ENCODE results near the gene OR9Q2. TPM values are rescaled to one million over a fixed set of nuclear protein-coding genes. Genes with fewer than 3 reads are reported as not detected.

OR9Q2 gene
- total and polyA plus RNA-seq, 2 of the 8 experiments (the other 6 are each of a cell fraction or from before 2014, with no cell fraction given), result not detected

DNA sequence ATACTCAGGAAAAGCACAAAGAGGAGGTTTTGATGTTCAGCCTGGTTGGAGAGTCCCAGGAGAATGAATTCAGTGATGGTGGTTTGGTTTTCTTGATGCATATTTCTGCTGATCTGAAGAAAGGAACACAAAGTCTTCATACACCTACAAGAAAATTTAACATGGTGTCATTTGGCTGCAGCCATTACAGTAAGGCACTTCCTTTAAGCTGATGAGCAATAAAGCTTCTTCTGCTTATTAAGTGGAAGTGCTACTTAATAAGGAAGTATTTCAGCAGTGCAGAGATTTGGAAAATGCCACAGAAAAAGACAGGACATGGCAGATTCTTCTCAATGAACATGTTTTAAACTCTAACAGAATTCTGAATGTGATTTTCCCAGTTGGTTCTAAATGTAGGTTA lies 15.2 kb downstream of the OR9Q2 start, which contains the start of gene OR1S2:
Gene OR1S2, minus strand, starts transcription at position 101 of the 400 bp plus-strand sequence. Its CDS starts 0 bp downstream, at position 101.
- ChIA-PET POLR2A (ENCODE audit: partially characterized antibody) (no interaction called here), CTCF (ENCODE audit: partially characterized antibody) (no interaction called here)
- H3K9me3 ChIP-seq (ENCODE audit: insufficient read depth in 2 of 2, low read depth in 1 of 2, low read length in 1 of 2), result peaks cover 4 to 23% of the 10 kb centered on the region in 2 experiments; a peak in 1 of 4 replicates
- H2BK5ac ChIP-seq (ENCODE audit: low read depth, low read length), result no peak within 1 kb of the TSS
- FAIRE-seq (no peak), DNase-seq (ENCODE audit: low read depth in 1 of 2, low spot score in 2 of 2) (no peak)
- H2BK20ac ChIP-seq (ENCODE audit: low read length), result no peak within 1 kb of the TSS
- no peak within 1 kb of the TSS for H3K4me3 ChIP-seq (ENCODE audit: extremely low read depth in 1 of 4, insufficient read depth in 2 of 4, low read depth in 3 of 4, low read length in 4 of 4)
- H3K18ac ChIP-seq (ENCODE audit: extremely low read depth, low read length), result no peak within 1 kb of the TSS
- no peak within 1 kb of the TSS for H2BK120ac ChIP-seq (replicated peaks; ENCODE audit: low read depth, low read length)
- no peak within 1 kb of the TSS for H4K8ac ChIP-seq (ENCODE audit: extremely low read depth, insufficient read depth, low read length)
- H3K9ac ChIP-seq (replicated peaks in 1 of 4; ENCODE audit: extremely low read depth in 1 of 4, low read depth in 3 of 4, low read length in 3 of 4), result no peak within 1 kb of the TSS
- H2AFZ ChIP-seq (ENCODE audit: low read length), result no peak within 1 kb of the TSS
- no peak within 1 kb of the TSS for H2BK12ac ChIP-seq (ENCODE audit: low read depth, low read length)
- H4K91ac ChIP-seq (replicated peaks; ENCODE audit: insufficient read length, low read length), result no peak within 1 kb of the TSS
- H3K4me1 ChIP-seq (replicated peaks in 1 of 4; ENCODE audit: control insufficient read depth in 3 of 4, insufficient read depth in 4 of 4, low read length in 3 of 4), result no peaks in the 10 kb centered on the region
- no peaks in the 10 kb centered on the region for H3K79me1 ChIP-seq (ENCODE audit: low read depth, low read length)
- no peak within 1 kb of the TSS for H3K14ac ChIP-seq (ENCODE audit: insufficient read length)
- no peaks in the 10 kb centered on the region for H3K23me2 ChIP-seq (ENCODE audit: low read depth, low read length)
- H3K27ac ChIP-seq (ENCODE audit: low read depth, low read length), result no peak within 1 kb of the TSS
- no peak within 1 kb of the TSS for H3K56ac ChIP-seq (replicated peaks; ENCODE audit: insufficient read length, low read depth, low read length)
- no peak within 1 kb of the TSS for H3K4ac ChIP-seq (replicated peaks; ENCODE audit: insufficient read length, low read depth, low read length)
- H4K20me1 ChIP-seq (replicated peaks in 1 of 2; ENCODE audit: control insufficient read depth in 1 of 2, insufficient read depth in 2 of 2, low read length in 2 of 2), result no peaks in the 10 kb centered on the region
- no peak within 1 kb of the TSS for H2AK5ac ChIP-seq (ENCODE audit: low read depth, low read length)
- H3K27me3 ChIP-seq (replicated peaks in 1 of 4; ENCODE audit: control insufficient read depth in 3 of 4, extremely low read depth in 1 of 4, insufficient read depth in 3 of 4, low read length in 3 of 4), result no peaks in the 10 kb centered on the region
- H3K23ac ChIP-seq (ENCODE audit: insufficient read length), result no peak within 1 kb of the TSS
- no peak within 1 kb of the TSS for H3K4me2 ChIP-seq (ENCODE audit: insufficient read depth in 1 of 2, low read depth in 2 of 2, low read length in 2 of 2)
- H2BK15ac ChIP-seq (ENCODE audit: low read length), result no peak within 1 kb of the TSS
- no peak within 1 kb of the TSS for H4K5ac ChIP-seq (ENCODE audit: insufficient read length, low read depth, low read length)
- no peaks in the 10 kb centered on the region for H3K36me3 ChIP-seq (ENCODE audit: control insufficient read depth in 2 of 4, insufficient read depth in 4 of 4, low read length in 3 of 4)
- H3K79me2 ChIP-seq (ENCODE audit: control insufficient read depth in 1 of 2, insufficient read depth in 2 of 2, low read length in 2 of 2), result no peaks in the 10 kb centered on the region
- no peak for TF ChIP-seq TAF7 (optimal IDR thresholded peaks at IDR 0.05; ENCODE audit: borderline replicate concordance, low read depth, low read length)
- no peak for TF ChIP-seq KDM4A (IDR thresholded peaks at IDR 0.05; ENCODE audit: low read depth, low read length, severe bottlenecking)
- no peak for TF ChIP-seq EZH2 (IDR thresholded peaks at IDR 0.05; ENCODE audit: low read depth, low read length, severe bottlenecking)
- no peak for TF ChIP-seq SP4 (IDR thresholded peaks at IDR 0.05; ENCODE audit: low read length)
- TF ChIP-seq TBP (IDR thresholded peaks at IDR 0.05; ENCODE audit: low read depth, low read length), result no peak
- TF ChIP-seq HDAC2 (IDR thresholded peaks at IDR 0.05; ENCODE audit: borderline replicate concordance in 1 of 2, low read depth in 2 of 2, low read length in 2 of 2), result no peak
- TF ChIP-seq, protein P1, sequence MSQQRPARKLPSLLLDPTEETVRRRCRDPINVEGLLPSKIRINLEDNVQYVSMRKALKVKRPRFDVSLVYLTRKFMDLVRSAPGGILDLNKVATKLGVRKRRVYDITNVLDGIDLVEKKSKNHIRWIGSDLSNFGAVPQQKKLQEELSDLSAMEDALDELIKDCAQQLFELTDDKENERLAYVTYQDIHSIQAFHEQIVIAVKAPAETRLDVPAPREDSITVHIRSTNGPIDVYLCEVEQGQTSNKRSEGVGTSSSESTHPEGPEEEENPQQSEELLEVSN (IDR thresholded peaks at IDR 0.05), result no peak
- no peak for TF ChIP-seq SIRT6 (IDR thresholded peaks at IDR 0.05; ENCODE audit: low read length)
- TF ChIP-seq ZNF274 (IDR thresholded peaks at IDR 0.05; ENCODE audit: borderline replicate concordance, extremely low read depth, low read length), result no peak
- no peak for TF ChIP-seq GABPA (IDR thresholded peaks at IDR 0.05; ENCODE audit: borderline replicate concordance, insufficient read depth, low read length)
- TF ChIP-seq TAF1 (IDR thresholded peaks at IDR 0.05; ENCODE audit: low read depth, low read length), result no peak
- no peak for TF ChIP-seq EGR1 (IDR thresholded peaks at IDR 0.05; ENCODE audit: borderline replicate concordance, low read depth, low read length)
- no peak for TF ChIP-seq RBBP5 (IDR thresholded peaks at IDR 0.05; ENCODE audit: borderline replicate concordance, low read depth, low read length)
- no peak for TF ChIP-seq EP300 (IDR thresholded peaks at IDR 0.05; ENCODE audit: borderline replicate concordance in 1 of 2, low read depth in 2 of 2, low read length in 2 of 2)
- no peak for TF ChIP-seq RXRA (IDR thresholded peaks at IDR 0.05; ENCODE audit: insufficient read depth, low read depth, low read length)
